Measurements from ENCODE around the gene MARK4. TPM values are rescaled to one million over a fixed set of nuclear protein-coding genes. Genes with fewer than 3 reads are reported as not detected.

The MARK4 gene
- total RNA-seq, 1 experiment from 2014 or later: 37.7 TPM

DNA sequence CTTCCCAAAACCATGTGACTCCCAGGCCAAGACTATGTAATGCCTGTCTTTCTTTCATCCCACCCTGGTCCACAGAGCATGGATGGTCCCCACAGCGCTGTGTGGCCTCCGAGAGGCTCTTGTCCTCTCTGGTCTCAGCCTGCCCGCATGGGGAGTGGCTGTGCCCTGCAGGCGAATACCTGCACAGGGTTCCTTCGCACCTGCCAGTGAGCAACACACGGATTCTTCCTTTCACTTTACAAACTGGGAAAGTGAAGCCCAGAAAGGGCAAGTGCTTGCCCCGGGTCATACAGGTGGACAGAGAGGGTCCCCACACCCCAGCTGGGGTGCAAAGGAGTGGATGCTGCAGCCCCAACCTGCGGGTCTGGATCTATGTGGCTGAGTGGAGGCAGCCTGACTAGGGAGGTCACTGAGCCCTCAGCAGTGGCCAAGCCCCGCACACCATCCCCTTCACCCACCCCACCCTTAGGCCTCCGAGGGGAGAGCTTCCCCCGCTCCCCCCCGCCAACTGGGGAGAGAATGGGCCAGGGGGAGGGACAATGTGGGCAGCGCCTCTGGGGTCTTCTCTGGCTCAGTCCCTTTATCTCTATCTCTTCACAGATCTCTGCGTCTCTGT is 747 bp upstream of the MARK4 start:
- Histone ChIP-seq H3K9me3 (ENCODE audit: control insufficient read depth in 1 of 2, insufficient read depth in 1 of 2, low read depth in 1 of 2, low read length in 2 of 2) (no peaks in the 10 kb centered on the region), H2AFZ (ENCODE audit: low read depth, low read length, poor library complexity, severe bottlenecking) (peak overlapping the region; percentile 75), H3K36me3 (ENCODE audit: control insufficient read depth in 1 of 2, insufficient read depth in 2 of 2, low read length in 2 of 2) (no peaks in the 10 kb centered on the region), H3K4me2 (ENCODE audit: low read length) (peak overlapping the region; percentile 84), H3K27ac (ENCODE audit: low read depth, low read length) (no peak overlapping the region), H3K9ac (ENCODE audit: low read length) (peak overlapping the region; percentile 46; the same call in 1 of the 2 replicates), H3K27me3 (ENCODE audit: insufficient read depth, low read length) (no peaks in the 10 kb centered on the region), H3K4me1 (ENCODE audit: control insufficient read depth in 1 of 2, insufficient read depth in 2 of 2, low read length in 2 of 2) (peaks cover 13 to 31% of the 10 kb centered on the region in 2 experiments; a peak in 3 of 4 replicates), H4K20me1 (ENCODE audit: insufficient read depth) (no peaks in the 10 kb centered on the region), H3K79me2 (ENCODE audit: insufficient read depth, low read length) (peaks cover 38% of the 10 kb centered on the region), H3K4me3 (replicated peaks in 1 of 2; ENCODE audit: low read depth in 1 of 2, low read length in 2 of 2) (peak overlapping the region; percentile 51 to 57), H3K9me2 (ENCODE audit: insufficient read depth) (no peaks in the 10 kb centered on the region)
- ChIA-PET POLR2A (interaction anchor here (1.3 kb wide), 1 partner anchor 159 kb away, joined by 3 read pairs; no protein-coding TSS in a partner anchor), CTCF (interaction anchor here (0.9 to 2.2 kb wide), 3 partner anchors 72 to 191 kb away, joined by 3 to 4 read pairs (median 4); partner anchors contain the start of gene BLOC1S3), RAD21 (ENCODE audit: low non-redundant PET in 1 of 2, low total read pairs in 2 of 2, uncharacterized antibody in 2 of 2, unreplicated experiment in 2 of 2) (interaction anchor here in 1 of 2 experiments (0.6 kb wide), 1 partner anchor 1761 kb away, joined by 3 read pairs; no protein-coding TSS in a partner anchor)
- intact Hi-C loops (cut with micrococcal nuclease): no loop called here
- ATAC-seq (peak; percentile 8), DNase-seq (ENCODE audit: low read depth, low spot score) (no peak)
- BruUV-seq (replicated peaks): no TSS peak
- TF ChIP-seq FOSL1 (IDR thresholded peaks at IDR 0.05; ENCODE audit: low read depth) (no peak), SRF (IDR thresholded peaks at IDR 0.05; ENCODE audit: low read depth) (no peak), ZFX (IDR thresholded peaks at IDR 0.05) (no peak), SIN3A (IDR thresholded peaks at IDR 0.05; ENCODE audit: low read depth) (no peak), MAX (IDR thresholded peaks at IDR 0.05) (no peak), EZH2phosphoT487 (IDR thresholded peaks at IDR 0.05; ENCODE audit: borderline replicate concordance) (no peak), YY1 (IDR thresholded peaks at IDR 0.05; ENCODE audit: extremely low read depth, insufficient replicate concordance, low read depth, low read length) (no peak), CBX3 (IDR thresholded peaks at IDR 0.05; ENCODE audit: low read depth) (no peak), EGR1 (IDR thresholded peaks at IDR 0.05; ENCODE audit: low read depth) (no peak), RAD21 (IDR thresholded peaks at IDR 0.05; ENCODE audit: low read depth) (no peak), EZH2 (IDR thresholded peaks at IDR 0.05) (no peak), ELF1 (IDR thresholded peaks at IDR 0.05; ENCODE audit: borderline replicate concordance, low read depth) (no peak), TCF7L2 (IDR thresholded peaks at IDR 0.05; ENCODE audit: borderline replicate concordance, extremely low read depth, insufficient read depth, insufficient read length) (no peak), POLR2AphosphoS5 (IDR thresholded peaks at IDR 0.05; ENCODE audit: low read depth, low read length) (no peak), ATF3 (IDR thresholded peaks at IDR 0.05) (no peak), POLR2A (IDR thresholded peaks at IDR 0.05; ENCODE audit: borderline replicate concordance, extremely low read depth, insufficient read depth, insufficient read length) (no peak), CEBPB (IDR thresholded peaks at IDR 0.05; ENCODE audit: low read depth) (no peak), ZNF274 (IDR thresholded peaks at IDR 0.05; ENCODE audit: low read depth, low read length) (no peak)
- TF ChIP-seq, protein P1, sequence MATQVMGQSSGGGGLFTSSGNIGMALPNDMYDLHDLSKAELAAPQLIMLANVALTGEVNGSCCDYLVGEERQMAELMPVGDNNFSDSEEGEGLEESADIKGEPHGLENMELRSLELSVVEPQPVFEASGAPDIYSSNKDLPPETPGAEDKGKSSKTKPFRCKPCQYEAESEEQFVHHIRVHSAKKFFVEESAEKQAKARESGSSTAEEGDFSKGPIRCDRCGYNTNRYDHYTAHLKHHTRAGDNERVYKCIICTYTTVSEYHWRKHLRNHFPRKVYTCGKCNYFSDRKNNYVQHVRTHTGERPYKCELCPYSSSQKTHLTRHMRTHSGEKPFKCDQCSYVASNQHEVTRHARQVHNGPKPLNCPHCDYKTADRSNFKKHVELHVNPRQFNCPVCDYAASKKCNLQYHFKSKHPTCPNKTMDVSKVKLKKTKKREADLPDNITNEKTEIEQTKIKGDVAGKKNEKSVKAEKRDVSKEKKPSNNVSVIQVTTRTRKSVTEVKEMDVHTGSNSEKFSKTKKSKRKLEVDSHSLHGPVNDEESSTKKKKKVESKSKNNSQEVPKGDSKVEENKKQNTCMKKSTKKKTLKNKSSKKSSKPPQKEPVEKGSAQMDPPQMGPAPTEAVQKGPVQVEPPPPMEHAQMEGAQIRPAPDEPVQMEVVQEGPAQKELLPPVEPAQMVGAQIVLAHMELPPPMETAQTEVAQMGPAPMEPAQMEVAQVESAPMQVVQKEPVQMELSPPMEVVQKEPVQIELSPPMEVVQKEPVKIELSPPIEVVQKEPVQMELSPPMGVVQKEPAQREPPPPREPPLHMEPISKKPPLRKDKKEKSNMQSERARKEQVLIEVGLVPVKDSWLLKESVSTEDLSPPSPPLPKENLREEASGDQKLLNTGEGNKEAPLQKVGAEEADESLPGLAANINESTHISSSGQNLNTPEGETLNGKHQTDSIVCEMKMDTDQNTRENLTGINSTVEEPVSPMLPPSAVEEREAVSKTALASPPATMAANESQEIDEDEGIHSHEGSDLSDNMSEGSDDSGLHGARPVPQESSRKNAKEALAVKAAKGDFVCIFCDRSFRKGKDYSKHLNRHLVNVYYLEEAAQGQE (IDR thresholded peaks at IDR 0.05; ENCODE audit: low read depth): no peak
- TF ChIP-seq, protein P2, sequence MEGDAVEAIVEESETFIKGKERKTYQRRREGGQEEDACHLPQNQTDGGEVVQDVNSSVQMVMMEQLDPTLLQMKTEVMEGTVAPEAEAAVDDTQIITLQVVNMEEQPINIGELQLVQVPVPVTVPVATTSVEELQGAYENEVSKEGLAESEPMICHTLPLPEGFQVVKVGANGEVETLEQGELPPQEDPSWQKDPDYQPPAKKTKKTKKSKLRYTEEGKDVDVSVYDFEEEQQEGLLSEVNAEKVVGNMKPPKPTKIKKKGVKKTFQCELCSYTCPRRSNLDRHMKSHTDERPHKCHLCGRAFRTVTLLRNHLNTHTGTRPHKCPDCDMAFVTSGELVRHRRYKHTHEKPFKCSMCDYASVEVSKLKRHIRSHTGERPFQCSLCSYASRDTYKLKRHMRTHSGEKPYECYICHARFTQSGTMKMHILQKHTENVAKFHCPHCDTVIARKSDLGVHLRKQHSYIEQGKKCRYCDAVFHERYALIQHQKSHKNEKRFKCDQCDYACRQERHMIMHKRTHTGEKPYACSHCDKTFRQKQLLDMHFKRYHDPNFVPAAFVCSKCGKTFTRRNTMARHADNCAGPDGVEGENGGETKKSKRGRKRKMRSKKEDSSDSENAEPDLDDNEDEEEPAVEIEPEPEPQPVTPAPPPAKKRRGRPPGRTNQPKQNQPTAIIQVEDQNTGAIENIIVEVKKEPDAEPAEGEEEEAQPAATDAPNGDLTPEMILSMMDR (IDR thresholded peaks at IDR 0.05 in 2 of 3, conservative IDR thresholded peaks at IDR 0.05 in 1 of 3; ENCODE audit: borderline replicate concordance in 1 of 3, insufficient read depth in 1 of 3, low read depth in 2 of 3, low read length in 2 of 3): no peak
